Endothelial cell of umbilical vein (primary cell): ENCODE measurements around the gene OR1F1.

Source experiments
- FOS ChIP-seq: IDR thresholded peaks from 2 replicates; pipeline ENCODE4 v1.6.1; 2011; ENCODE audit warnings: mild to moderate bottlenecking, low read length, moderate library complexity, borderline replicate concordance; ENCODE audit not compliant: insufficient read depth
- MYC ChIP-seq: IDR thresholded peaks from one replicate; pipeline ENCODE4 v1.6.1; 2011; ENCODE audit warnings: mild to moderate bottlenecking, low read depth, low read length
- POLR2A ChIP-seq: IDR thresholded peaks from 2 replicates; pipeline ENCODE4 v1.6.1; 2012; ENCODE audit warnings: low read depth, mild to moderate bottlenecking, control low read depth, low read length
- POLR2AphosphoS5 ChIP-seq: IDR thresholded peaks from 2 replicates; pipeline ENCODE4 v1.6.1; 2012; ENCODE audit warnings: low read depth, mild to moderate bottlenecking, control low read depth, low read length, moderate library complexity; ENCODE audit not compliant: insufficient read depth
- TF ChIP-seq, protein P1 (sequence below): IDR thresholded peaks from 2 replicates; pipeline ENCODE4 v1.6.1; 2011; ENCODE audit not compliant: insufficient read depth, insufficient read length
- TF ChIP-seq, protein P2 (sequence below), 2 donors: IDR thresholded peaks; 1 replicate in 1 of 2; 2 replicates in 1 of 2; pipeline ENCODE4 v1.5.1; 2011; ENCODE audit warnings: low read length in 2 of 2, mild to moderate bottlenecking in 2 of 2, moderate library complexity in 2 of 2, control low read depth in 1 of 2, inconsistent platforms in 1 of 2, low read depth in 1 of 2; ENCODE audit not compliant: insufficient read depth in 1 of 2; ENCODE audit errors: extremely low read depth in 1 of 2

DNA sequence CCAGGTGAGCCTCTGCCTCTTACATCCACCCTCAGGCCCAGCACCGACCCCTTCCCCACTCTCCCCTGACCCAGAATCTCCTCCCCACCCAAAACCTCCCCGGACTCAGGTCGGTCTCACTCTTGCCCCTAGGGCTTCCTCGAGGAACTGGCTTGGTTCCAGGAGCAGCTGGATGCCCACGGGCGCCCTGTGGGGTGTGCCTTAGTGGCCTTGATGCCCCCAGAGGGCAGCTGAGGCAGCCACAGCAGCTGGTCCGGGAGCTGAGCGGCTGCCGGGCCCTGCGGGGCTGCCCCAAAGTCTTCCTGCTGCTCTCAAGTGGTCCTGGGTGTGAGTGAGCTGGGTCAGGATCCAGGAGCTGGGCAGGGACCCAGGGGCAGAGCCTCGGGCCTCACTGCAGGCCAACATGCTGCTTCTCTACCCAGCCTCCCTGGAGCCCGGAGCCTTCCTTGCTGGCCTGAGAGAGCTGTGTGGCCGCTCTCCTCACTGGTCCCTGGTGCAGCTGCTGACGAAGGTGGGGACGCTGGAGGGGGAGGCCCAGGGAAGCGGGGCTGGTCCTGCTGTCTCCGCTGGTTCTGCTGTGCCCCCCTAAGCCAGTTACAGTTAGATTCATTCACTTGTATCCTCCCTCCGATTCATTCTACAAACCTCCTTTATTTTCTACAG, 43.6 kb upstream of the OR1F1 start:
- no peak for TF ChIP-seq MYC
- TF ChIP-seq, protein P1, sequence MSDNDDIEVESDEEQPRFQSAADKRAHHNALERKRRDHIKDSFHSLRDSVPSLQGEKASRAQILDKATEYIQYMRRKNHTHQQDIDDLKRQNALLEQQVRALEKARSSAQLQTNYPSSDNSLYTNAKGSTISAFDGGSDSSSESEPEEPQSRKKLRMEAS = no peak
- TF ChIP-seq, protein P2, sequence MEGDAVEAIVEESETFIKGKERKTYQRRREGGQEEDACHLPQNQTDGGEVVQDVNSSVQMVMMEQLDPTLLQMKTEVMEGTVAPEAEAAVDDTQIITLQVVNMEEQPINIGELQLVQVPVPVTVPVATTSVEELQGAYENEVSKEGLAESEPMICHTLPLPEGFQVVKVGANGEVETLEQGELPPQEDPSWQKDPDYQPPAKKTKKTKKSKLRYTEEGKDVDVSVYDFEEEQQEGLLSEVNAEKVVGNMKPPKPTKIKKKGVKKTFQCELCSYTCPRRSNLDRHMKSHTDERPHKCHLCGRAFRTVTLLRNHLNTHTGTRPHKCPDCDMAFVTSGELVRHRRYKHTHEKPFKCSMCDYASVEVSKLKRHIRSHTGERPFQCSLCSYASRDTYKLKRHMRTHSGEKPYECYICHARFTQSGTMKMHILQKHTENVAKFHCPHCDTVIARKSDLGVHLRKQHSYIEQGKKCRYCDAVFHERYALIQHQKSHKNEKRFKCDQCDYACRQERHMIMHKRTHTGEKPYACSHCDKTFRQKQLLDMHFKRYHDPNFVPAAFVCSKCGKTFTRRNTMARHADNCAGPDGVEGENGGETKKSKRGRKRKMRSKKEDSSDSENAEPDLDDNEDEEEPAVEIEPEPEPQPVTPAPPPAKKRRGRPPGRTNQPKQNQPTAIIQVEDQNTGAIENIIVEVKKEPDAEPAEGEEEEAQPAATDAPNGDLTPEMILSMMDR (IDR thresholded peaks at IDR 0.05; ENCODE audit: extremely low read depth in 1 of 2, insufficient read depth in 1 of 2, low read depth in 1 of 2, low read length in 2 of 2) = no peak
- no peak for TF ChIP-seq POLR2AphosphoS5
- TF ChIP-seq FOS = no peak
- no peak for TF ChIP-seq POLR2A
